Hematopoietic multipotent progenitor cell treated with erythropoietin and hydrocortisone succinate and interleukin-3 and kit ligand, for 17 days (in vitro differentiated cells): ENCODE results near the gene DUSP8.

ENCODE experiments used
- DNase-seq: peaks from one replicate; pipeline ENCODE4 v3.0.0-alpha.2; 2015; ENCODE audit warnings: low spot score

Gene DUSP8

GRCh38 chr11:1532014-1532586 is 40.0 kb downstream of the DUSP8 start:
- DNase-seq = no peak

DNA sequence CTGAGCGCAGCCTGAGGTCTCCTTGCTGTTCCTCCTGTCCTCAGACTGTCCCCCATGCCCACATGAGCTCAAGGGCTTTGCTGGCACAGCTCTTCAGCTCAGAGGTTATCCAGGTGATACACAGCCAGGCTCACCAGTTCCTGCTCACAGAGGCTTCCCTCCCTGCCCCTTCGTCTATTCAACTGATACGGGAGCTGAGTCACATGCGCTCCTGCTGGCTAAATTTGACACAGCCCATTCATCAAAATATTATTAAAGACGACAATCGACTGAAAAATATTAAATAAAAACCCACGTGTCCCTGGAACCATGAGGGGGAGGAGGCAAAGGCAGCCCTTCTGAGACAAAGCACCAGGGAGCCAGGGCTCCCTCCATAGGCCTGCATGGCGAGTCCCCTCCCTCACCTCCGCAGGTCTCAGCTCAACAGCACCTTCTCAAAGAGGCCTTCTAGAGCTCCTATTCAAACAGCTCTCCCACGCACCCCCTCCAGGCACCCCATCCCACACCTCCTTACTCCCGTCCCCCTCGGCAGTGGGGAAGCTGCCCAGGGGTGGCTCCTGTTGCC is 40.5 kb downstream of the DUSP8 start:
- no peak for DNase-seq

DNA sequence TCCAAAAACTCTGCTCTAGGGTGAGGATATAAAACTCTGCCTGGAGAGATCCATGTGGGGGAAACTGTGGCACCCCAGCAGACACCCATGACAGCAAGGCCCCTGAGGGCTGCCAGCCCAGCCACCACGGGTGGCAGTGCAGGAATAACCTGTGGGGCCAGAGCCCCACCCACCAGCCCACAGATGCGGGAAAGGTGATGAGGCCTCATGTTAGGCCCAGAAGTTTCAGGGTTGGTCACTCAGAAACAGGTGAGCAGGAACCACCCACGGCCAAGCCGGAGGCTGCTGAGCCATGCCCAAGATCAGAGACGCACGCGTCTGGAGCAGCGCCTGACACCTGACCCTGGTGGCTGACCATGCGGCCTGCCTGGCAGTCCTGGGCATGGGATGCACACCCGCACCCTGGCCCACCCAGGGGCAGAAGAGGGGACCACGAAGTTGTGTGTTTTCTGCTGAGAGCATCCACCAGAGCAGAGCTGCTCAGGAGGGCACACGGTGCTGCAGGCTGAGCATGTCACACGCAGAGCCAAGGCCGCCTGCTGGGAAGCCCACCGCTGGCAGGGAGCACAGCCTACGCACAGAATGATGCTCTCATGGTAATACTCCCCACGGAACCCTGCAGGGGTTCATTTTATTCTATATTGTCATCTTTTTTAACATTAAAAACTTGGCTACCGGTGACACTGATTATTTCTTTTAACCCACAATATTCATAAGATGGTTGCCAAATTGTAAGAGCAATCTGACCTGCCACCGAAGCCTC is 41.2 kb downstream of the DUSP8 start:
- no peak for DNase-seq

GRCh38 chr11:1529774-1530173 is 42.3 kb downstream of the DUSP8 start:
- DNase-seq = no peak

- no peak for DNase-seq
Observed at GRCh38 chr11:1529286-1529685, 42.8 kb downstream of the DUSP8 start.

- no peak for DNase-seq
Observed at GRCh38 chr11:1528710-1529109, 43.4 kb downstream of the DUSP8 start.

DNA sequence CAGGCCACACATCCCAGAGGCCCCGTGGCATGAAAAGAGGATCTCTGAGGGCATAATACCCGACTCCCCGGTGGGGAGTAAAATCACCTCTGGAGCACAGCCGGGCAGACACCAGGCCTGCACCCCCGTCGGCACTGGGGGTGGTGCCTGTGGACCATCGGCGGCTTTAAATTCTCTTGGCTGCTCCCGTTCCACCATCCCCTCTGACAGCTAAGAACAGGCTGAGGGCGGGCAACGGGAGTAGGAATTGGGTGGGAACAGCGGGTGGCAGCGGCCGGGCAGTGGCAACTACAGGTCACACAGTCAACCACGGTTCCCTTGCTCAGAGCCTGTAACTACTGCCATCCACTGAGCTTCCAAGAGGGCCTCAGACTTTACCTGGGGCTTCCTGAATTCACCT is 45.3 kb downstream of the DUSP8 start:
- DNase-seq = no peak

DNA sequence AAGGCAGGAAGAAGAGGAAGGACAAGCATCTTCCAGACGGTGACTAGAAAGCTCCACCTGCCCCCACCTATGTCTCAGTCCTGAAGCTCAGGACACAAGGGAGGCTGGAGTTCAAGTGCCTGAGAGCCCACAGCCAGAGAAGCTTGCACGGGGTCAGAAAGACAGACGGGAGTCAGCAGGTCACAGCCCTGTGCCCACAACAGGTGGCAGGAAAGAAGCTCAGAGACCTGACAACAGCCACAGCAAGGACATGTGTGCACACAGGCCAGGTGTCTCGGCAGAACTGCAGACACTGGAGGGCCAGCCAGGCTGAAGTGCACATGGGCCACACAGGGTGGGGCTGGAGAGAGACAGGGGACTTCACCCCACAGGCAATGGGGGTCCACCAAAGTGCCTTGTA is 48.3 kb downstream of the DUSP8 start:
- no peak for DNase-seq

DNA sequence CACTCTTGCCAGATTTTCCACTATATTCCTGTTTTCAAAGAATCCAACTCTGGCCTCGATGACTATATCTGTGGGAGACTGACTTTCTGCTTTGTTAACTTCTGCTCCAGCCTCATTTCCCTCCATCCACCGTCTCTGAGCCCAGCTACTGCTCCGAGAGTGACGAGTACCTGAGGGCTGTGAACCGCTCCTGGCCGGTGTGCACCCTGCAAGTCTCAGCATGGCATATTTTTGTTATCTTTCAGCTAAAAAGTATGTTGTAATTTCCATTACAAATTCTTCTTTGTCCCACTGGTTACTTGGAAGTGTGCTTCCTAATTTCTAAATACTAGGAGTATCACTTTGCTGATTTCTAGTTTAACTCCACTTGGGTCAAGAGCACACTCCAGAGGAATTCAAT is 49.0 kb downstream of the DUSP8 start:
- no peak for DNase-seq

DNA sequence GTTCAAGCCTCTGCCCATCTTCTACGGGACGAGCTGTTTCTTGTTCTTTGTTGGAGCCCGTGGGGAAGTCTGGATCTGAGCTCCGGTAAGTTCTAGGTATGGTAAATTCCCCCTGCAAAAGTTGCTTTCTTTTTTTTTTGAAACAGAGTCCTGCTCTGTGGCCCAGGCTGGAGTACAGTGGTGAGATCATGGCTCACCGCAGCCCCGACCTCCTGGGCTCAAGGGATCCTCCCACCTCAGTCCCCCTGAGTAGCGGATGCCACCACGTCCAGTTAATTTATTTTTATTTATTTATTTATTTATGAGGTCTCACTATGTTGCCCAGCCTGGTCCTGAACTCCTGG is 50.0 kb downstream of the DUSP8 start:
- DNase-seq = no peak

- no peak for DNase-seq
Observed at GRCh38 chr11:1521382-1522080, 50.5 kb downstream of the DUSP8 start.

DNA sequence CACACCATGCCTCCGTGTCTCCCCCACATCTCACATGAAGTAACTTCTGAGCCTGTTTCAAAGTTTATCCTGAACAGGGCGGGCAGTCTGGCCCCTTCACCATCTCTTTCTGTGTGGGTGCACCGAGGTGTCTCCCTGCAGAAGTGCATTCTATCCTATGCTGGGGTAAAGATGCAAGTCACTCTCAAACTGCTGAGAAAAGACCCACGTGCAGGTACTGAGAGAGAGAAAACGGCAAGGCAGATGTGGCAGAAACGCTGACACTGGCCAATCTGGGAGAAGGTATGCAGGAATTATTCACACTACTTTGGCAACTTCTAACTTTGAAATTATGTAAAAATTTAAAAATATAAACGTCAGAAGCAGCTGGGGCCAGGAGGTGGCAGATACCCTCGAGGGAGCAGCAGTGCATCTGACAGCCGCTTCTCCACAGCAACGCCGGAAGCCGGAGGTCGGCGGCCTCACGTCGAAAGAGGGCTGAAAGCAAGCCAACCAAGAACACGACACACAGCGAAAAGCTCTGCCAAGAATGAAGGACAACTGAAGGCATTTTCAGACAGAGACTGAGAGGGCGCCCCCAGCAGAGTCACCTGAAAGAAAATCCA is 51.3 kb downstream of the DUSP8 start:
- DNase-seq = no peak

DNA sequence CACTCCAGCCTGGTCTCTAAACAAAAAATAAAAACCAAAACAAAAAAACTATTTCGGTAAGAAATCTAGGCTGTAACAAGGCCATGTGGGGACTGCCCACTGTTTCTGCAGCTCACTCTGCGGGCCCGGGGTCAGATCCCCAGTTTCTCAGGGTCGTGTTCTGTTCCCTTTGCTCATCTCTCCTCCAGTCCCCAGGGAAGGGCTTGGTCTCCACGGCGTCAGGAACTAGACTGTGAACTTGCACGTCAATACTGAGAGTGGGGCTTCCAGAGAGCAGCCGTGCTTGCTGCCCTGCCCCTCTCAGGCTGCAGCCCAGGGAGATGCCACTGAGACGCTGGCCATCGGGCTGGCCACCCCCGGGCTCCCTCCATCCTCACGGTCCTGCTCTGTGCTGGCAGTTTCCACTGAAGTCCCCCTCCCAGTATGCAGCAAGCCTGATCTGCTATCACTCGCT is 51.8 kb downstream of the DUSP8 start:
- no peak for DNase-seq

GRCh38 chr11:1519028-1520010 is 52.8 kb downstream of the DUSP8 start:
- DNase-seq = no peak

DNA sequence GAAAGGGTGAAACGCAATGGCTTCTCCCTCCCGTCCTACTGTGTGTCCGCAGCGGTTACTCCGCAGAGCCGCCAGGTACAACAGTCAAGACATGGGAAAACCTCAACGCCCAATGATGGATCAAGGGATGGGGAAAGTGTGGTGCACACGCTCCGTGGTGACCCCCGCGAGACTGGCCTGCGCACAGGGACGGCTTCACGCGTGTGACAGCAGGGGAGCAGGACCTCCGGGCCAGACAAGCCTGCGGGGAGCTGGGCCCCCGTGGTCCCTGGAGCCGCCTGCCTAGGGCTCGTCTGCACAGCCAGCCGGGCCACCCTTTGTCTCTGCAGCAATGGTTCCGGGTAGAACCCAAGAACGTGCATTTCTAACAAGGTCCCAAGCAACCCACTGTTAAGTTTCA is 53.8 kb downstream of the DUSP8 start:
- no peak for DNase-seq

GRCh38 chr11:1517117-1518005 is 54.7 kb downstream of the DUSP8 start:
- DNase-seq = no peak

- DNase-seq = no peak
Observed at GRCh38 chr11:1516273-1517067, 55.6 kb downstream of the DUSP8 start.

- DNase-seq = peak; percentile 65
Observed at GRCh38 chr11:1515082-1516060, 56.7 kb downstream of the DUSP8 start.
